Astrocyte of the spinal cord (primary cell): ENCODE results near the gene CCDC88A.
A peak's percentile ranks its signal among the peaks of the same experiment; 100 is the strongest.

ENCODE experiments used
- DNase-seq: peaks from one replicate; pipeline ENCODE4 v3.0.0; 2011; ENCODE audit warnings: low read depth, low spot score
- H3K4me3 ChIP-seq: 2 replicates; pipeline ENCODE4 v1.5.1; 2011; ENCODE audit warnings: low read depth, mild to moderate bottlenecking, low read length, moderate library complexity
- CTCF ChIP-seq: IDR thresholded peaks from 2 replicates; pipeline ENCODE4 v1.5.1; 2012; ENCODE audit warnings: low read depth, mild to moderate bottlenecking, low read length, inconsistent platforms
- in situ Hi-C: cut with HindIII; loops from 2 replicates; pipeline ENCODE4 v1.10.0; 2017; ENCODE audit warnings: low sequenced_read_pairs

The CCDC88A gene

GRCh38 chr2:55422876-55423665, 3.4 kb upstream of the CCDC88A start:
- in situ Hi-C loops, result no loop called here
- no peak overlapping the region for H3K4me3 ChIP-seq
- no peak for DNase-seq
- TF ChIP-seq CTCF, result no peak

GRCh38 chr2:55421326-55421725, 1.7 kb upstream of the CCDC88A start:
- no peak for TF ChIP-seq CTCF
- no peak overlapping the region for H3K4me3 ChIP-seq
- in situ Hi-C loops, result no loop called here

GRCh38 chr2:55420871-55421270, 1.2 kb upstream of the CCDC88A start:
- in situ Hi-C loops, result no loop called here
- TF ChIP-seq CTCF, result no peak
- no peak overlapping the region for H3K4me3 ChIP-seq
- DNase-seq, result no peak

More at GRCh38 chr2:55421326-55421725, 1.7 kb upstream of the CCDC88A start:
- DNase-seq, result no peak

GRCh38 chr2:55420439-55420725, 726 bp upstream of the CCDC88A start:
- in situ Hi-C loops, result no loop called here
- H3K4me3 ChIP-seq, result peak overlapping the region; percentile 59
- no peak for TF ChIP-seq CTCF
- no peak for DNase-seq

GRCh38 chr2:55419233-55419678, 400 bp downstream of the CCDC88A start:
- in situ Hi-C loops, result no loop called here
- TF ChIP-seq CTCF, result no peak
- peak overlapping the region; percentile 98 for H3K4me3 ChIP-seq
- DNase-seq, result peak; percentile 44

GRCh38 chr2:55418512-55419232, 984 bp downstream of the CCDC88A start:
- DNase-seq, result peak; percentile 27
- no peak for TF ChIP-seq CTCF
- in situ Hi-C loops, result no loop called here
- peak overlapping the region; percentile 98 for H3K4me3 ChIP-seq
